ENCODE results near the gene CLMN. TPM values are rescaled to one million over a fixed set of nuclear protein-coding genes. Genes with fewer than 3 reads are reported as not detected.

Gene CLMN
- total RNA-seq, 3 donors from 2014 or later (not counting 1 experiment from before 2014, with no cell fraction given), result 0.80 to 2.0 (median 1.8) TPM

DNA sequence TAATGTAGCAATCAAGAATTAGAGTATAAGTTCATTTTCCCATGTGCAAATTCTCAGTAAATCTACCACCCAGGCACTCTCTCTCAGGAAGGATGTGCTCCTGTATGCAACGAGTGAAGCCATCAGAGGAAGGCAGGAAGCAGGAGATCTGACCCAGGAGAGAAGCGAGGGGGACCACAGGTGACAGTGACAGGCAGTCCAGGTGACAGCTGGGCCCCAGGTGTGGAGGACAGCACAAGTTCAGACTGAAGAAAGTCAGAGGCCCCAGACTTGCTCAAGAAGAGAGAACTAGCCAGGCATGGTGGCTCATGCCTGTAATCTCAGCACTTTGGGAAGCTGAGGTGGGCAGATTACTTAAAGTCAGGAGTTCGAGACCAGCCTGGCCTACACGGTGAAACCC, 13.8 kb downstream of the CLMN start:
- H3K4me1 ChIP-seq (ENCODE audit: control insufficient read depth, insufficient read depth, low read length), result no peaks in the 10 kb centered on the region
- intact Hi-C loops (cut with micrococcal nuclease), result no loop called here
- Mint-ChIP-seq H3K4me3 (no peak overlapping the region), H3K4me1 (no peaks in the 10 kb centered on the region), H3K36me3 (no peaks in the 10 kb centered on the region), H3K27me3 (ENCODE audit: low read depth in 2 of 2) (peaks cover 15 to 19% of the 10 kb centered on the region in 2 donors), H3K9me3 (no peaks in the 10 kb centered on the region), H3K27ac (no peak overlapping the region)
- H3K9me3 ChIP-seq (ENCODE audit: control insufficient read depth, insufficient read depth, low read length), result no peaks in the 10 kb centered on the region
- no peak overlapping the region for H3K27ac ChIP-seq (ENCODE audit: low read length)
- no peaks in the 10 kb centered on the region for H3K27me3 ChIP-seq (ENCODE audit: control insufficient read depth, insufficient read depth, low read length)
- DNase-seq, result no peak
- TF ChIP-seq, protein P1, sequence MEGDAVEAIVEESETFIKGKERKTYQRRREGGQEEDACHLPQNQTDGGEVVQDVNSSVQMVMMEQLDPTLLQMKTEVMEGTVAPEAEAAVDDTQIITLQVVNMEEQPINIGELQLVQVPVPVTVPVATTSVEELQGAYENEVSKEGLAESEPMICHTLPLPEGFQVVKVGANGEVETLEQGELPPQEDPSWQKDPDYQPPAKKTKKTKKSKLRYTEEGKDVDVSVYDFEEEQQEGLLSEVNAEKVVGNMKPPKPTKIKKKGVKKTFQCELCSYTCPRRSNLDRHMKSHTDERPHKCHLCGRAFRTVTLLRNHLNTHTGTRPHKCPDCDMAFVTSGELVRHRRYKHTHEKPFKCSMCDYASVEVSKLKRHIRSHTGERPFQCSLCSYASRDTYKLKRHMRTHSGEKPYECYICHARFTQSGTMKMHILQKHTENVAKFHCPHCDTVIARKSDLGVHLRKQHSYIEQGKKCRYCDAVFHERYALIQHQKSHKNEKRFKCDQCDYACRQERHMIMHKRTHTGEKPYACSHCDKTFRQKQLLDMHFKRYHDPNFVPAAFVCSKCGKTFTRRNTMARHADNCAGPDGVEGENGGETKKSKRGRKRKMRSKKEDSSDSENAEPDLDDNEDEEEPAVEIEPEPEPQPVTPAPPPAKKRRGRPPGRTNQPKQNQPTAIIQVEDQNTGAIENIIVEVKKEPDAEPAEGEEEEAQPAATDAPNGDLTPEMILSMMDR (IDR thresholded peaks at IDR 0.05), result no peak
- H3K4me3 ChIP-seq (ENCODE audit: low read length), result no peak overlapping the region
- no peak for ATAC-seq
- 50% methylated on average over 4 of the region's 4 CpGs for WGBS (ENCODE audit: insufficient coverage)
- H3K36me3 ChIP-seq (ENCODE audit: control insufficient read depth, insufficient read depth, low read length), result no peaks in the 10 kb centered on the region

DNA sequence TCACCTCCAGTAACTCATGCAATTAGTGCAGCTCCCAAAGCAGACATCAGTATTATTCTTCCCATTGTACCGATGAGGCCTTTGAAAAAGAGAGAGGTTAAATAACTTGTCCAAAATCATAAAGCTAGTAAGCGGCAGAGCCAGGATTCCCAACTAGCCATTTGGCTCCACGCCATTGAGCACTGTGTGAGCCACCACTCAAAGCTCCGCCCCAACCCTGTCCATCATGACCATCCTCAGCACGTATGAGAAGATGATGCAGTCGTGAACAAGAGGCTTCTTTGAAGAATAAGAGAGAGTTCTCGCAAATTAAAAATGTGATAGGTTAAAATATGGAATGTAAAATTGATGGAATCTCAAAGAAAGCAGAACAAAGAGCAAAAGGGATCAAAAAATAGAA, 14.6 kb downstream of the CLMN start:
- Mint-ChIP-seq H3K4me3 (no peak overlapping the region), H3K27me3 (ENCODE audit: low read depth in 2 of 2) (peaks cover 15% of the 10 kb centered on the region in 2 donors), H3K9me3 (no peaks in the 10 kb centered on the region), H3K27ac (no peak overlapping the region), H3K36me3 (no peaks in the 10 kb centered on the region), H3K4me1 (peaks cover 2 to 6% of the 10 kb centered on the region in 2 donors)
- Histone ChIP-seq H3K4me1 (ENCODE audit: control insufficient read depth, insufficient read depth, low read length) (peaks cover 3% of the 10 kb centered on the region), H3K27ac (ENCODE audit: low read length) (no peak overlapping the region), H3K9me3 (ENCODE audit: control insufficient read depth, insufficient read depth, low read length) (no peaks in the 10 kb centered on the region), H3K36me3 (ENCODE audit: control insufficient read depth, insufficient read depth, low read length) (no peaks in the 10 kb centered on the region), H3K4me3 (ENCODE audit: low read length) (no peak overlapping the region), H3K27me3 (ENCODE audit: control insufficient read depth, insufficient read depth, low read length) (no peaks in the 10 kb centered on the region)
- intact Hi-C loops (cut with micrococcal nuclease), result no loop called here
- ATAC-seq (no peak), DNase-seq (no peak)
- TF ChIP-seq, protein P1 (IDR thresholded peaks at IDR 0.05), result no peak
- WGBS (ENCODE audit: insufficient coverage), result 89% methylated on average over 7 of the region's 7 CpGs

DNA sequence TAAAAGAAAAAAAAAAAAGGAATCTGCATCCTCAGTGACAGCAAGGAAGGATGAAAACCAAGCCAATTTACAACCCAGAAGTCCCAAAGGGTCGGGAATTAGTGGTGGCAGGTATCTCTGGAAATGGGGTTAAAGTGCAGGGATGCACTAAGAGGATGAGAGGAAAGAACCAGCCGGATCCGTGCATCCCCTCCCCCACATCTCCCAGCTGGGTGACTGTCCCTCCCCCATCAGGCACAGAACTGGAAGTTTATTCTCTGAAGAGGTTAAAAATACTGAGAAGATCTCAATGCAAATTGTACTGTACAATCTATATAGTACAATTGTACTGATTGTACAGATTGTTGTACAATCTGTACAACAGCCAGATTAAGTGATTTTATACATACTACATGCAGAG, 15.4 kb downstream of the CLMN start:
- Mint-ChIP-seq H3K27ac (no peak overlapping the region), H3K36me3 (no peaks in the 10 kb centered on the region), H3K4me1 (peaks cover 6 to 8% of the 10 kb centered on the region in 2 donors), H3K27me3 (ENCODE audit: low read depth in 2 of 2) (peaks cover 18 to 22% of the 10 kb centered on the region in 2 donors), H3K4me3 (no peak overlapping the region), H3K9me3 (no peaks in the 10 kb centered on the region)
- ATAC-seq (no peak), DNase-seq (no peak)
- no peaks in the 10 kb centered on the region for H3K9me3 ChIP-seq (ENCODE audit: control insufficient read depth, insufficient read depth, low read length)
- H3K4me1 ChIP-seq (ENCODE audit: control insufficient read depth, insufficient read depth, low read length), result peaks cover 6% of the 10 kb centered on the region
- H3K27ac ChIP-seq (ENCODE audit: low read length), result no peak overlapping the region
- no CpG with 5 or more reads among the region's 3 CpGs for WGBS (ENCODE audit: insufficient coverage)
- no peaks in the 10 kb centered on the region for H3K36me3 ChIP-seq (ENCODE audit: control insufficient read depth, insufficient read depth, low read length)
- intact Hi-C loops (cut with micrococcal nuclease), result no loop called here
- no peak overlapping the region for H3K4me3 ChIP-seq (ENCODE audit: low read length)
- no peaks in the 10 kb centered on the region for H3K27me3 ChIP-seq (ENCODE audit: control insufficient read depth, insufficient read depth, low read length)
- TF ChIP-seq, protein P1 (IDR thresholded peaks at IDR 0.05), result no peak

DNA sequence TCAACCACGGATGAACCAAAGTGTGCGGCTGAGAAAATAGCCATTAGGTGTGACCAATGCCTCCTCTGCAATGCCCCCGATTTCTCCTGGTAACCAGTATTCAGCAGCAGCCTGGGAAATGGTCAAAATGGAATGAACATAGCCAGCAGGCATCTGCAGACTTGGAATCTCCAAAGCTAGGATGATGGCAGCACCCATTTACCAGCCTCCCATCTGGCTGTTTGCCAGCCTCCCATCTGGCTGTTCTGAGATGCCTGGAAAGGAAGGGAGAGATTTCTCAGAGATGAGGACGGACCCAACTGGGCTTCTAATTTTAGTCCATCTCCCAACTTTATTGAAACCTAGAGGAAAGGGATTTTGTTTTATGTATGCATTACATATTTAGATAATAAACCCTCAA, 16.2 kb downstream of the CLMN start:
- H3K36me3 Mint-ChIP-seq, result no peaks in the 10 kb centered on the region
- no peak for ATAC-seq
- Histone ChIP-seq H3K27ac (ENCODE audit: low read length) (no peak overlapping the region), H3K27me3 (ENCODE audit: control insufficient read depth, insufficient read depth, low read length) (no peaks in the 10 kb centered on the region), H3K9me3 (ENCODE audit: control insufficient read depth, insufficient read depth, low read length) (no peaks in the 10 kb centered on the region), H3K36me3 (ENCODE audit: control insufficient read depth, insufficient read depth, low read length) (no peaks in the 10 kb centered on the region), H3K4me1 (ENCODE audit: control insufficient read depth, insufficient read depth, low read length) (peaks cover 6% of the 10 kb centered on the region), H3K4me3 (ENCODE audit: low read length) (no peak overlapping the region)
- DNase-seq, result no peak
- TF ChIP-seq, protein P1 (IDR thresholded peaks at IDR 0.05), result no peak
- H3K4me1 Mint-ChIP-seq, result peaks cover 6 to 8% of the 10 kb centered on the region in 2 donors
- no peaks in the 10 kb centered on the region for H3K9me3 Mint-ChIP-seq
- intact Hi-C loops (cut with micrococcal nuclease), result no loop called here
- H3K27me3 Mint-ChIP-seq (ENCODE audit: low read depth in 2 of 2), result peaks cover 18 to 22% of the 10 kb centered on the region in 2 donors
- WGBS (ENCODE audit: insufficient coverage), result 85% methylated on average over 3 of the region's 4 CpGs
- H3K27ac Mint-ChIP-seq, result no peak overlapping the region
- H3K4me3 Mint-ChIP-seq, result no peak overlapping the region

Measured in natural killer cell (primary cell).